ENCODE measurements around the gene CNTF.

The CNTF gene

DNA sequence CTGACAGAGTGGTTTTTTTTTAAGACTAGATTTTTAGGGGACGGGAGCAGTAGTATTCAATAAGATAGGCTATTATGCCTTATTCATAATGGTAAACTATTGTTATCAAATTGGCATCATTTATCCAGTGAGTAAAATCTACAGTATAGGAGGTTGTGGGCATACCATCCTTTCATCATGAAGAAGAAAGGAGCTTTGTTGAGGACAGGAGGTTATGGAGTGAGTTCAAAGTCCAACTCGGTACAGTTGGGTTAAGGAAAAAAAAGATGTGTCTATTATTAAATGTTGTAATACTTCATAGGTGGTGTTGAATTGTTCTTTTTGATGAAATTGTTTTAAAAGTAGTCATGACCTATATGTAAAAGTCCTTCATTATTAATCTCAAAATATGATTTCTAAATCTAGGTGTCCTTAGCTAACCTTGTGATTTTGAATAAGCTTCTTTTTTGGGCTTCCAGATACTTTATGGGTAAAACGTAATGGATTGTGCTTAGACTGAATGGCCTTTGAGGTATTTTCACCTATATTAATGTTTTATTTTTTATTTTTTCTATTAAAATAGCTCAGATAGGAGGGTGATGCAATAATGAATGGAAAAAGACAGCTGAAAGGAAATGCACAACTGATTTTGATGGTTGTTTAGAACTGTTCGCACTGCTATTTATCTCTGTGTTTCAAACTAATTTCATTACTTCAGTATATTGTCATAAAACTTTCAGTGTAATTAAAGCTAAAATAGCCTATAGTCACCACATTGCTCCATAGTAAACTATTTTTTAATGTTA, 15.3 kb upstream of the CNTF start:
- no peak for DNase-seq (ENCODE audit: low read depth)

- DNase-seq (ENCODE audit: low read depth) = no peak
These were observed 14.1 kb upstream of the CNTF start for GRCh38 chr11:58608331-58608730.

- DNase-seq (ENCODE audit: low read depth) = no peak
These were observed 12.7 kb upstream of the CNTF start for GRCh38 chr11:58609723-58610122.

DNA sequence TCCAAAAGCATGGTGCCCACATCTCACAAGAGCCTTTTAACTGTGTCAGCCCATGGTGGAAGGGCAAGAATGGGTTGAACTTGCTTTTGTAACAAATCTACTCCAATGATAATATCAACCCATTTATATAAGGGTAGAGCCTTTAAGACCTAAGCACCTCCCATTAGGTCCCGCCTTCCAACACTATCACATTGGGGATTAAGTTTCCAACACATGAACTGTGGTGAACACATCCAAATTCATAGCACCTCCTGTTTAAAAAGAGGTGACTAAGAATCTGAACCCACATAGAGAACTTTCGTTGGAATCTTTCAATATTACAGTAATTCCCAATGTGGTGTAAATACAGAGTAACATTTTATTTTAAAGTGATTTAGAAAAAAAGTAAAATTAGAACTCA, 9.2 kb upstream of the CNTF start:
- DNase-seq (ENCODE audit: low read depth) = no peak

DNA sequence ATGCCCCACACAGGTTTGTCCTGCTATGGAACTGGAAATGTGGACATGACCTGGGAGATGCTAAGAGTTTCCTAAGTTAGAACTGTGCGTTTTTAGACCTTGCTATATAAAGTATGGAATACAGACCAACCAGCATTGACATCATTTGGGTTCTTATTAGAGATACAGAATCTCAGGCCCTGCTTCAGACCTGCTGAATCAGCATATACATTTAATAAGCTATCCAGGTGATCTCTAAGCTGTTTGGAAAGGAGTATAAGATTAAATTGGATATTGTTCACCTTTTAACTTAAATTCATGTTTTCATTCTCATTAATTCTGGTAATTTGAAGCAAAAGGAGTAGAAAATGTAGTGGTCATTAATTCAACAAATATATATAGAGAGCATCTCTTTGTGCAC, 6.9 kb upstream of the CNTF start:
- no peak for DNase-seq (ENCODE audit: low read depth)

GRCh38 chr11:58616594-58616993, 5.9 kb upstream of the CNTF start:
- peak; percentile 89 for DNase-seq (ENCODE audit: low read depth)

DNA sequence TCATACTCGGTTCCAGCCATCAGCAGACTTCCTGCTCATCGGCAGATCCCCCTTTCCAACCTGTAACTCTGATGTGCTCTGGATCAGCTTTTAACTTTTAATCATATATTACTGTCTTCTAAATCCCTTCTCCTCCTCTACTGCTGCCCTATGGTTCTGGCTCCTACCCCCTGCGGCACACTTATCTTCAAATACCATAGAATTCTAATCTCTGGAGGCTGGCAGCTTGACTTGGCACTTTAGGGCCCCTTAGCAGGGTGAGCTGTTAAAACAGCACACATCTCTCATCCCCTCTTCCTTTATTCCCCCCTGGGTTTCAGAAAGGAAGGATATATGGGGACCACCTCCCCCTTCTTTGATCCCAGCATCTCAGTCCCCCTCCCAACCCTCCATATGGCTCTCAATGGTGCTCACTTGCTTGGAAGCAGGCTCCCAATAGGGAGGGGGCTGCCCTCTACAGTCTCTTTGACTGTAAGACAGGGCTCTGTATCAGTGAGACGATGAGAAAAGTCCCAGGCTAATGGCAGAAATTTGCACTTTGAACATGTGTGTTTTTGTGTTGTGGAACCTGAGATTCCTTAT, 4.4 kb upstream of the CNTF start:
- DNase-seq (ENCODE audit: low read depth) = no peak

GRCh38 chr11:58621586-58622262, 741 bp upstream of the CNTF start:
- DNase-seq (ENCODE audit: low read depth) = no peak

DNA sequence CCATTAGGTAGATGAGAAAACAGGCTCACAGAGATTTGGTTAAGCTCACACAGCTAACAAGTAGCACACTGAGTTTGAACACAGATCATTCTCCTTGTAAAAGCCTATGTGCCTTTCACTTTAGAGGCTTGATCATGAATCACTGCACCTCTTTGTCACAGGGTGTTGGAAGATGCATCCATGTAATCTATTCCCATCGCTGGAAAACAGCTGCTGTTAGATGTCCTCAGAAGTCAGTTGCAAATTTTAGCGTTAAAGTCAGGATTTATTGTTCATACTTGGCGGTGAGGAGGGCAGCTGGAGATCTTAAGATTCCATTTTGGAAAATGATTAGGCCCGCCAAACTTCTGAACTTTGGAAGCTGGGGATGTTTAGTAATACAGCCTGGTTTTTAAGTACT, 2.6 kb downstream of the CNTF start:
- no peak for DNase-seq (ENCODE audit: low read depth)

- no peak for DNase-seq (ENCODE audit: low read depth)
These were observed 3.5 kb downstream of the CNTF start for GRCh38 chr11:58625826-58626460.

- no peak for DNase-seq (ENCODE audit: low read depth)
These were observed 4.5 kb downstream of the CNTF start for GRCh38 chr11:58626934-58627483.

GRCh38 chr11:58628446-58628845, 6.0 kb downstream of the CNTF start:
- DNase-seq (ENCODE audit: low read depth) = no peak

DNA sequence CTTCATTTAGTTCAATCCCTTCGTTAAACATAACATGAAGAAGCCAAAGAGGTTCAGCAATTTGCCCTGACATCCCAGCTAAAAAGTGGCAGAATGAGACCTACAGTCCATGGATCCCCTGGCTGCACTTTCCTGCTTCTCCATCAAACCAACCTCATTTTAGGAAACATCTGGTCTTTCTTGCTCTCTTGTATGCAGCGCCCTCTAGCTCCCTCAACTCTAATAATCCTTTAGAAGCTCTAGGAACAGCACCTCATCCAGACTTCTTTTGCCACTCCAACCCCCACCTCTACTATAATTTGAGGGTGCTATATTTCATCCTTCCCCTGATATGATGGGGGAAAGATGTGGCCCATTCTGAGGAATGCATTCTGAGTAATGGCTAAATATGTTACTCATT, 7.4 kb downstream of the CNTF start:
- no peak for DNase-seq (ENCODE audit: low read depth)

DNA sequence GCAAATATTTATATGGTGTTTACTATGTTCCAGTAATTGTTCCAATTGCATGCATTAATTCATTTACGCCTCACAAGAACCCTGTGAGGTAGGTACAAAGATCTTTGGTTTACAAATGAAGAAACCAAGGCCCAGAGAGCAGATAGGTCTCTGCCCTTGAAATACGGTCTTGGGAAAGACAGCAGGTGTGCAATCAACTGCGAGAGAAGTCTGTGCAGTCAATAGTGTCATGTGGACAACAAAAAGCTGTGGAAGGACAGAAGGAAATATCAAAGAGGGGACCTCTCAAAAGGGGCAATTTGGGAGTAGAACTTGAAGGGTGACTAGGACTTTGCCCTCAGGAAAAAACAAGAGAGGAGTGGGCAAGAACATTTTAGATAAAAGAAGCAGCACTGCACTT, 8.9 kb downstream of the CNTF start:
- DNase-seq (ENCODE audit: low read depth) = no peak

- no peak for DNase-seq (ENCODE audit: low read depth)
These were observed 10.0 kb downstream of the CNTF start for GRCh38 chr11:58632510-58632909.

- no peak for DNase-seq (ENCODE audit: low read depth)
These were observed 14.1 kb downstream of the CNTF start for GRCh38 chr11:58636587-58636986.

DNA sequence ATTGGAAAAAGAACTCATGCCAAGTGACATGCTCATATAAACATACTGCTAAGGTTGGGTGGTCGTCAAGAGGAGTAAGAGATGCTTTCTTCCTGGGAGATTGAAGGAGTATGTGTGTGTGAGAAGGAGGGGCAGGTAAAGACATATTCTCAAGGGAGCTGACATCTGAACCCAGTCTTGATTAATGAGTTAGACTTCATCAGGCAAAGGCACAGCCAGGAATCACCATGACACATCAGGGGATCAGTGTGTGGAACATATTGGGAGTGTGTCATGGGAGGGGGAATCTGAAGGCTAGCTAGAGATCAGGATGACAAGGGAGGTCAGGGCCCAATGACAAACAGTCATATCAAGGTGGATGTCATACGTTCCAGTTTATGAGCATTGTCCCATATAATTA, 14.9 kb downstream of the CNTF start:
- no peak for DNase-seq (ENCODE audit: low read depth)

DNA sequence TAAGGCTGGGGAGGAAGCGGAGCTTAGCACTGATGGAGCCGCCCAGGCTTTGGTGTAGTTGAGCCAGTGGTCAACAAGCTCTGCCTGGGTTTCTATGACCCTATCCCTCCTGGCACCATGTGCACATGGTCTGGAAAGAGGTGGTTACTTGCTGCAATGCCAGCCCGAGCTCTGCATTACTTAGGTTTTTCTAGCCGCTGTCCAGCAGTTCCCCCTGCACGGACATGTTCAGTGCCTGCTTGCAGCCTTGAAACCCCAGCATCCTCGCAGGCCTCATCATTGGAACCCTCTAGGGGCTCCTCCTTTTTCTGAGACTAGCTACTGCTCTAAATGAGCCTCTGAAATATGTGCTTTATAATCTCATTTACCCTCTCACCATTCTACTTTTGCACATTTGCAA, 16.6 kb downstream of the CNTF start:
- DNase-seq (ENCODE audit: low read depth) = no peak

DNA sequence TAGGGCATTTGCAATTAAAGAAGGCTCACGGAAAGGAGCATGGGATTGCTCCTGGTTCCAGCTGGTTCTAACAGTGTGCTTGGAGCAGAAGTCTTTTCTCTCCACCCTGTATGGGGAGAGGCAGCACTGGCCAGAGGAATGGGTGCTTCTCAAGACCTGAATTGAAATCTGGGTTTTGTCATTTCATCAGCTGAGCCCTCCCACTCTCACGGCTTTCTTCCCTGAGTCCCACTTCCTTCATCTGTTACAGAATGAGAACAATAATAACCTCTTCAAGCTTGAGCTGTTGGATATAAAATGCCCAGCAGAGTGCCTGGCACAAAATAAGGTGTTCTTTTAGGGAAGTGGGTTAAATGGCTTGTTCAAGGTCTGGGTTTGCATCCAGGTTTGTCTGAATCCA, 17.2 kb downstream of the CNTF start:
- DNase-seq (ENCODE audit: low read depth) = no peak

DNA sequence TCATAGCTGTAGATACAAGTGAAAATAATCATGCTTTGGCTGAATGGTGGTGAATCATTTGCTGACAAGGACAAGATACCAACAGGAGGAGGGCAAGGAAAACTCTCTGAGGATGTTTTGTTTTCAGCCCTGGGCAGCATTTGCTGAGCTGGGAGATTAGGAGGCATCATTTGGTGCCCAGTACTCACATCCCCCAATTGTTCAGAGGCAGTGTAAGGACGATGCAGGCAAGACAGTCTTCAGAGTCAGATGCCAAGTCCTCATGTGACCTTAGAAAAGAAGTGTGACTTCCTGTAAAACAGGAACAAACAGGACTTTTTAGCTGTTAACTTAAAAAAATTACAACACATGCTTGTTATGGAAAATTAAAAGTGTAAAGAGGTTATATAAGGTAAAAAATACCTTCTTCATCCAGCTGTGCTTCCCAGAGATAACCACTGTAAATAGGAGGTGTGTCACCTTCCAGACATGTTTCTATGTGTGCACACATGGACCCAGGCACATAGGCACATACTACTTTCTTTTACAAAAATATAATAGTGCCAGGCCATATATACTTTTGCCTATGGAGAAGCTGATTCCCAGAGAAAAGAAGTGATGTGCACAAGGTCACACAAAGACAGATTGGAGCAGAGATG, 18.0 kb downstream of the CNTF start:
- no peak for DNase-seq (ENCODE audit: low read depth)

GRCh38 chr11:58641341-58641740, 18.9 kb downstream of the CNTF start:
- no peak for DNase-seq (ENCODE audit: low read depth)

All from HS-5 (cell line).